ENCODE data around the gene CRADD.

- TF ChIP-seq, protein P1, sequence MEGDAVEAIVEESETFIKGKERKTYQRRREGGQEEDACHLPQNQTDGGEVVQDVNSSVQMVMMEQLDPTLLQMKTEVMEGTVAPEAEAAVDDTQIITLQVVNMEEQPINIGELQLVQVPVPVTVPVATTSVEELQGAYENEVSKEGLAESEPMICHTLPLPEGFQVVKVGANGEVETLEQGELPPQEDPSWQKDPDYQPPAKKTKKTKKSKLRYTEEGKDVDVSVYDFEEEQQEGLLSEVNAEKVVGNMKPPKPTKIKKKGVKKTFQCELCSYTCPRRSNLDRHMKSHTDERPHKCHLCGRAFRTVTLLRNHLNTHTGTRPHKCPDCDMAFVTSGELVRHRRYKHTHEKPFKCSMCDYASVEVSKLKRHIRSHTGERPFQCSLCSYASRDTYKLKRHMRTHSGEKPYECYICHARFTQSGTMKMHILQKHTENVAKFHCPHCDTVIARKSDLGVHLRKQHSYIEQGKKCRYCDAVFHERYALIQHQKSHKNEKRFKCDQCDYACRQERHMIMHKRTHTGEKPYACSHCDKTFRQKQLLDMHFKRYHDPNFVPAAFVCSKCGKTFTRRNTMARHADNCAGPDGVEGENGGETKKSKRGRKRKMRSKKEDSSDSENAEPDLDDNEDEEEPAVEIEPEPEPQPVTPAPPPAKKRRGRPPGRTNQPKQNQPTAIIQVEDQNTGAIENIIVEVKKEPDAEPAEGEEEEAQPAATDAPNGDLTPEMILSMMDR (IDR thresholded peaks at IDR 0.05), result no peak
- TF ChIP-seq POLR2A (IDR thresholded peaks at IDR 0.05) (no peak), POLR2AphosphoS5 (IDR thresholded peaks at IDR 0.05) (no peak)
These were observed 36.6 kb downstream of the CRADD start for GRCh38 chr12:93713800-93714199.
